Fibroblast of lung (primary cell): Measurements from ENCODE around the gene MRPL24. TPM values are rescaled to one million over a fixed set of nuclear protein-coding genes. Genes with fewer than 3 reads are reported as not detected.
"Not testable (repeated sequence)": the region's sequence is repeated elsewhere in the genome, so short reads cannot be mapped to it uniquely, and the experiment has no call there.

Experiments used
- DNase-seq, 2 donors: peaks; one replicate each; pipeline versions ENCODE4 v3.0.0 to v3.0.0-alpha.2; 2010; ENCODE audit warnings: low read depth in 2 of 2
- H2AFZ ChIP-seq: 2 replicates; pipeline ENCODE4 v1.5.1; 2012; ENCODE audit warnings: low read length, control low read depth, inconsistent platforms
- H3K27ac ChIP-seq: 2 replicates; pipeline ENCODE4 v1.5.1; 2011; ENCODE audit warnings: low read length, control low read depth; ENCODE audit not compliant: insufficient read depth
- H3K27me3 ChIP-seq: 2 replicates; pipeline ENCODE4 v1.5.1; 2011; ENCODE audit warnings: mild to moderate bottlenecking, low read length; ENCODE audit not compliant: control insufficient read depth, insufficient read depth
- H3K36me3 ChIP-seq: 2 replicates; pipeline ENCODE4 v1.5.1; 2011; ENCODE audit warnings: low read length; ENCODE audit not compliant: control insufficient read depth, insufficient read depth
- H3K4me1 ChIP-seq: 2 replicates; pipeline ENCODE4 v1.5.1; 2011; ENCODE audit warnings: low read length; ENCODE audit not compliant: control insufficient read depth, insufficient read depth; ENCODE audit errors: extremely low read depth
- H3K4me2 ChIP-seq: 2 replicates; pipeline ENCODE4 v1.5.1; 2011; ENCODE audit warnings: low read length, control low read depth; ENCODE audit not compliant: insufficient read depth; ENCODE audit errors: extremely low read depth
- H3K4me3 ChIP-seq, 4 experiments: fragments of 200-600 bp in 1 of 4; sonication (generic) in 1 of 4; replicated peaks in 1 of 4; 2 replicates each; pipeline ENCODE4 v1.5.1; 2011 to 2016; ENCODE audit warnings: low read length in 4 of 4, low read depth in 3 of 4, mild to moderate bottlenecking in 3 of 4, control low read depth in 2 of 4, inconsistent platforms in 1 of 4, mixed read lengths in 1 of 4; ENCODE audit not compliant: insufficient read depth in 1 of 4; ENCODE audit errors: control extremely low read depth in 1 of 4
- H3K79me2 ChIP-seq: 2 replicates; pipeline ENCODE4 v1.5.1; 2012; ENCODE audit warnings: mild to moderate bottlenecking, low read length, inconsistent platforms; ENCODE audit not compliant: control insufficient read depth, insufficient read depth
- H3K9ac ChIP-seq: 2 replicates; pipeline ENCODE4 v1.5.1; 2011; ENCODE audit warnings: mild to moderate bottlenecking, low read length, control low read depth; ENCODE audit not compliant: insufficient read depth
- H3K9me3 ChIP-seq: 2 replicates; pipeline ENCODE4 v1.5.1; 2012; ENCODE audit warnings: low read depth, low read length; ENCODE audit not compliant: control insufficient read depth, insufficient read depth
- H4K20me1 ChIP-seq: 2 replicates; pipeline ENCODE4 v1.5.1; 2011; ENCODE audit warnings: low read length; ENCODE audit not compliant: control insufficient read depth, insufficient read depth; ENCODE audit errors: extremely low read depth
- EZH2 ChIP-seq: IDR thresholded peaks from 2 replicates; pipeline ENCODE4 v1.5.1; 2012; ENCODE audit warnings: low read length, control low read depth, mild to moderate bottlenecking; ENCODE audit errors: missing control alignments
- polyA plus RNA-seq, 2 donors: library from polyadenylated mRNA; depleted of rRNA in 1 of 2; stranded (reverse) in 1 of 2; unstranded in 1 of 2; fragments of >200 nt; gene quantifications; 2 replicates each; pipeline ENCODE4 v1.2.1, GENCODE V29; 2011 to 2012; ENCODE audit warnings: missing spikeins in 1 of 2
- total RNA-seq: library from RNA; depleted of rRNA; stranded (reverse); fragments of >200 nt; gene quantifications from 2 replicates; pipeline ENCODE4 v1.2.1, GENCODE V29; 2014
- TF ChIP-seq, protein P1 (sequence below), 2 donors: IDR thresholded peaks in 1 of 2; conservative IDR thresholded peaks in 1 of 2; 1 replicate in 1 of 2; 2 replicates in 1 of 2; pipeline ENCODE4 v1.5.1; 2011 to 2012; ENCODE audit warnings: low read length in 2 of 2, control low read depth in 1 of 2, inconsistent platforms in 1 of 2, low read depth in 1 of 2, mild to moderate bottlenecking in 1 of 2

MRPL24 gene
- total and polyA plus RNA-seq, 2 donors (not counting 1 experiment from before 2014, with no cell fraction given) = 58.8 to 67.2 TPM

DNA sequence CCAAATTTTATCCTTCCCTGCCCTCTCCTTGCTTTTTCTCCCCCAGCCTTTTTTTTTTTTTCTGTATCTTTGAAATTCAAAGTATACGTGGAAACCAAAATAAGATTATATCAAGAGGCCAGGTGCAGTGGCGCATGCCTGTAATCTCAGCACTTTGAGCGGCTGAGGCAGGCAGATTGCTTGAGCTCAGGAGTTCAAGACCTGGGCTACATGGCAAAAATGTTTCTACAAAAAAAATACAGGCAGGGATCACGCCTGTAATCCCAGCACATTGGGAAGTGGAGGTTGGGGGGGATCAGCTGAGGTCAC, 19.9 kb upstream of the MRPL24 start:
- H3K27me3 ChIP-seq = no peaks in the 10 kb centered on the region
- H3K36me3 ChIP-seq = no peaks in the 10 kb centered on the region
- H3K27ac ChIP-seq = no peak overlapping the region
- no peak overlapping the region for H2AFZ ChIP-seq
- TF ChIP-seq, protein P1, sequence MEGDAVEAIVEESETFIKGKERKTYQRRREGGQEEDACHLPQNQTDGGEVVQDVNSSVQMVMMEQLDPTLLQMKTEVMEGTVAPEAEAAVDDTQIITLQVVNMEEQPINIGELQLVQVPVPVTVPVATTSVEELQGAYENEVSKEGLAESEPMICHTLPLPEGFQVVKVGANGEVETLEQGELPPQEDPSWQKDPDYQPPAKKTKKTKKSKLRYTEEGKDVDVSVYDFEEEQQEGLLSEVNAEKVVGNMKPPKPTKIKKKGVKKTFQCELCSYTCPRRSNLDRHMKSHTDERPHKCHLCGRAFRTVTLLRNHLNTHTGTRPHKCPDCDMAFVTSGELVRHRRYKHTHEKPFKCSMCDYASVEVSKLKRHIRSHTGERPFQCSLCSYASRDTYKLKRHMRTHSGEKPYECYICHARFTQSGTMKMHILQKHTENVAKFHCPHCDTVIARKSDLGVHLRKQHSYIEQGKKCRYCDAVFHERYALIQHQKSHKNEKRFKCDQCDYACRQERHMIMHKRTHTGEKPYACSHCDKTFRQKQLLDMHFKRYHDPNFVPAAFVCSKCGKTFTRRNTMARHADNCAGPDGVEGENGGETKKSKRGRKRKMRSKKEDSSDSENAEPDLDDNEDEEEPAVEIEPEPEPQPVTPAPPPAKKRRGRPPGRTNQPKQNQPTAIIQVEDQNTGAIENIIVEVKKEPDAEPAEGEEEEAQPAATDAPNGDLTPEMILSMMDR (conservative IDR thresholded peaks at IDR 0.05 in 1 of 2, IDR thresholded peaks at IDR 0.05 in 1 of 2; ENCODE audit: low read depth in 1 of 2, low read length in 2 of 2) = no peak
- no peak for TF ChIP-seq EZH2
- no peaks in the 10 kb centered on the region for H3K4me1 ChIP-seq
- no peaks in the 10 kb centered on the region for H3K9me3 ChIP-seq
- H3K79me2 ChIP-seq = no peaks in the 10 kb centered on the region
- H4K20me1 ChIP-seq = no peaks in the 10 kb centered on the region
- H3K4me2 ChIP-seq = no peak overlapping the region
- H3K9ac ChIP-seq = no peak overlapping the region
- no peak for DNase-seq
- H3K4me3 ChIP-seq = no peak overlapping the region

- no peak overlapping the region for H2AFZ ChIP-seq
- no peak overlapping the region for H3K4me2 ChIP-seq
- H3K9ac ChIP-seq = no peak overlapping the region
- no peaks in the 10 kb centered on the region for H3K4me1 ChIP-seq
- no peaks in the 10 kb centered on the region for H3K9me3 ChIP-seq
- H3K27me3 ChIP-seq = no peaks in the 10 kb centered on the region
- no peak overlapping the region for H3K4me3 ChIP-seq
- no peak overlapping the region for H3K27ac ChIP-seq
- H4K20me1 ChIP-seq = no peaks in the 10 kb centered on the region
- no peaks in the 10 kb centered on the region for H3K79me2 ChIP-seq
- no peak for TF ChIP-seq EZH2
- TF ChIP-seq, protein P1 (conservative IDR thresholded peaks at IDR 0.05 in 1 of 2, IDR thresholded peaks at IDR 0.05 in 1 of 2; ENCODE audit: low read depth in 1 of 2, low read length in 2 of 2) = no peak
- DNase-seq = no peak
- no peaks in the 10 kb centered on the region for H3K36me3 ChIP-seq
These were observed 19.4 kb upstream of the MRPL24 start for GRCh38 chr1:156760092-156760795.

GRCh38 chr1:156757572-156758253, 16.8 kb upstream of the MRPL24 start:
- H2AFZ ChIP-seq, H3K27me3 ChIP-seq, H3K9me3 ChIP-seq, H4K20me1 ChIP-seq, H3K9ac ChIP-seq, H3K4me3 ChIP-seq, H3K79me2 ChIP-seq, H3K4me2 ChIP-seq, DNase-seq, H3K36me3 ChIP-seq, H3K4me1 ChIP-seq, H3K27ac ChIP-seq: not testable (repeated sequence)
